Right atrium auricular region (tissue), 2 donors: ENCODE data around the gene NUBPL. TPM values are rescaled to one million over a fixed set of nuclear protein-coding genes. Genes with fewer than 3 reads are reported as not detected.
A peak's percentile ranks its signal among the peaks of the same experiment; 100 is the strongest.

Experiments
- DNase-seq: peaks from one replicate; pipeline ENCODE4 v3.0.0-alpha.2; 2019; ENCODE audit warnings: low spot score
- H3K27ac ChIP-seq, 2 donors: fragments of 200-600 bp; sonication (generic); 1 replicate in 1 of 2; 2 replicates in 1 of 2; pipeline ENCODE4 v1.5.1; 2016 to 2019
- H3K27me3 ChIP-seq, 2 donors: fragments of 200-600 bp; sonication (generic); one replicate each; pipeline versions ENCODE4 v1.5.1 to v1.6.0; 2017 to 2019
- H3K36me3 ChIP-seq: fragments of 200-600 bp; sonication (generic); one replicate; pipeline ENCODE4 v1.5.1; 2016
- H3K4me1 ChIP-seq, 2 donors: fragments of 200-600 bp; sonication (generic); one replicate each; pipeline versions ENCODE4 v1.5.1 to v1.6.0; 2017 to 2019
- H3K4me3 ChIP-seq, 2 donors: fragments of 200-600 bp; sonication (generic); 1 replicate in 1 of 2; 2 replicates in 1 of 2; pipeline ENCODE4 v1.5.1; 2017 to 2019; ENCODE audit warnings: mild to moderate bottlenecking in 1 of 2, moderate library complexity in 1 of 2
- H3K9me3 ChIP-seq, 2 donors: fragments of 200-600 bp; sonication (generic); one replicate each; pipeline ENCODE4 v1.5.1; 2019
- CTCF ChIP-seq, 2 donors: fragments of 200-600 bp; sonication (generic); IDR thresholded peaks; one replicate each; pipeline ENCODE4 v1.5.1; 2019; ENCODE audit warnings: antibody characterized with exemption in 2 of 2
- total RNA-seq, 2 donors: library from RNA; depleted of rRNA; stranded (reverse); fragments of >200 nt; gene quantifications; one replicate each; pipeline ENCODE4 v1.1.0, GENCODE V29; 2016

NUBPL gene
- total RNA-seq, 2 donors from 2014 or later, result 10.7 to 17.8 TPM

GRCh38 chr14:31578266-31578665 lies 17.1 kb downstream of the NUBPL start:
- Histone ChIP-seq H3K27ac (peak overlapping the region; percentile 52 to 74), H3K36me3 (peaks cover 5% of the 10 kb centered on the region), H3K4me1 (peaks cover 0 to 42% of the 10 kb centered on the region in 2 donors), H3K4me3 (peak overlapping the region in 1 of 2 donors; percentile 15), H3K9me3 (no peaks in the 10 kb centered on the region), H3K27me3 (no peaks in the 10 kb centered on the region)
- no peak for TF ChIP-seq CTCF (IDR thresholded peaks at IDR 0.05)
- DNase-seq, result no peak

GRCh38 chr14:31578792-31579501 lies 17.7 kb downstream of the NUBPL start:
- H3K27me3 ChIP-seq, result no peaks in the 10 kb centered on the region
- no peaks in the 10 kb centered on the region for H3K9me3 ChIP-seq
- peaks cover 5% of the 10 kb centered on the region for H3K36me3 ChIP-seq
- H3K27ac ChIP-seq, result peak overlapping the region; percentile 52 to 74
- DNase-seq, result no peak
- H3K4me1 ChIP-seq, result peaks cover 0 to 44% of the 10 kb centered on the region in 2 donors
- peak overlapping the region in 1 of 2 donors; percentile 15 for H3K4me3 ChIP-seq
- TF ChIP-seq CTCF (IDR thresholded peaks at IDR 0.05), result no peak

GRCh38 chr14:31580234-31580633 lies 19.0 kb downstream of the NUBPL start:
- Histone ChIP-seq H3K27me3 (no peaks in the 10 kb centered on the region), H3K9me3 (no peaks in the 10 kb centered on the region), H3K4me1 (peaks cover 0 to 44% of the 10 kb centered on the region in 2 donors), H3K4me3 (no peak overlapping the region), H3K27ac (no peak overlapping the region), H3K36me3 (peaks cover 5% of the 10 kb centered on the region)
- no peak for DNase-seq
- no peak for TF ChIP-seq CTCF (IDR thresholded peaks at IDR 0.05)

DNA sequence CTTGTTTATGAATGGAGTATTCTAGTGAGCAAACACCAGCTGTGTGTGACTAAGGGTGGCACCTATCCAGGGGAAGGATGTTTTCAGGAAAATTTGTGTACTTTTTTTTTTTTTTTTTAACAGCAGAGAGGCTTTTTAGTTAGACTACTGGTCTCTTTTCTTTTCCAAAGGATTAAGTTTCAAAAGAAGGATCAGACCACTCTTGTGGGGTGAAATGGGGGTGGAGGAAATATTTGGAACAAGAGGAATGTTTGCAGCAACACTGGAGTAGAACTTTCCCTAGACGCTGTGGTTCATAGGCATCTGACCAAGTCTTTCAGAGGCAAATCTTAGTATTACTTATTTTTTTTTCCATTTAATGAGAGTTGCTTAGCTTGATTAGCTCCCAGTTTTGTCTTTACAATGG lies 21.1 kb downstream of the NUBPL start:
- no peak for DNase-seq
- no peak overlapping the region for H3K4me3 ChIP-seq
- no peaks in the 10 kb centered on the region for H3K9me3 ChIP-seq
- peaks cover 0 to 44% of the 10 kb centered on the region in 2 donors for H3K4me1 ChIP-seq
- no peaks in the 10 kb centered on the region for H3K36me3 ChIP-seq
- H3K27ac ChIP-seq, result peak overlapping the region; percentile 10 to 21
- no peak for TF ChIP-seq CTCF (IDR thresholded peaks at IDR 0.05)
- H3K27me3 ChIP-seq, result no peaks in the 10 kb centered on the region

DNA sequence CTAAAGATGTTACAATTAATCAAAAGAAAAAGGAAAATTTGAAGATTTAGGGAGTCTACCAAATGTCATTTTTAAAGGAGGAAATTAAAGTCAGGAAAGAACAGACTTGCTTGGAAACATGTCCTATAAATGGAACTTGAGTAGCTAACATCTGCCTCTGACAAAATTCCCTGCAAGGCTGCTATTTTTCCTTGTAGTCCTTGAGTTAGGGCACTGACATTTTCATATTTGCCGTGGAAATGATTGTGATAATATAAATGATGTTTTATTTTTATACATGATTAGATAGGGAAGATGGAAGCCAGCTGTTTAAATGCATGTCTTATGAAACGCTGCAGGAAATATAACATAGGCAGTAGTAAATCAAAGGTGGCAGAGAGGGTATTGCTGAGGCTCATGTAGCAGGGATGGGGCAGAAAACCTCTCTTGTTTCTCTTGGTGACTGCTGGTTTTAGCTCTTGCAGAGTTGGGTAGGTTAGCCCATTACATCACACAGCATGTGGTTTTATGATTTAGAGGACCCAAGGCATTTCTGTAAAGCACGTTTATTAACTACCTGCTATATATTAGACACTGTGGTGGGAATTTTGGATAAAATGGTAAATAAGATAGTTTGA lies 21.7 kb downstream of the NUBPL start:
- no peaks in the 10 kb centered on the region for H3K36me3 ChIP-seq
- no peak for TF ChIP-seq CTCF (IDR thresholded peaks at IDR 0.05)
- H3K4me3 ChIP-seq, result no peak overlapping the region
- H3K4me1 ChIP-seq, result peaks cover 0 to 39% of the 10 kb centered on the region in 2 donors
- H3K9me3 ChIP-seq, result no peaks in the 10 kb centered on the region
- no peaks in the 10 kb centered on the region for H3K27me3 ChIP-seq
- no peak for DNase-seq
- H3K27ac ChIP-seq, result peak overlapping the region; percentile 10 to 21
